Gastrocnemius medialis (tissue), 4 donors: Measurements from ENCODE around the gene PTPRT. TPM values are rescaled to one million over a fixed set of nuclear protein-coding genes. Genes with fewer than 3 reads are reported as not detected.

Source experiments
- ATAC-seq, 2 donors: fragments of 150-250 bp; one replicate each; pipeline ENCODE4 v1.9.1; 2016
- DNase-seq, 2 donors: peaks; one replicate each; pipeline ENCODE4 v3.0.0-alpha.2; 2019
- H3K27ac ChIP-seq, 4 donors: fragments of 200-600 bp; sonication (generic); 1 replicate in 1 of 4; 2 replicates in 3 of 4; pipeline ENCODE4 v1.5.1; 2016 to 2018; ENCODE audit warnings: mild to moderate bottlenecking in 2 of 4, moderate library complexity in 1 of 4
- H3K27me3 ChIP-seq, 3 donors: fragments of 200-600 bp; sonication (generic) in 2 of 3; 1 replicate in 1 of 3; 2 replicates in 2 of 3; pipeline versions ENCODE4 v1.5.1 to v1.6.0; 2016 to 2019; ENCODE audit warnings: mild to moderate bottlenecking in 1 of 3, moderate library complexity in 1 of 3
- H3K36me3 ChIP-seq, 2 donors: fragments of 200-600 bp; sonication (generic) in 1 of 2; one replicate each; pipeline ENCODE4 v1.5.1; 2017 to 2018
- H3K4me1 ChIP-seq, 2 donors: fragments of 200-600 bp; sonication (generic) in 1 of 2; one replicate each; pipeline ENCODE4 v1.5.1; 2016 to 2017; ENCODE audit warnings: mild to moderate bottlenecking in 2 of 2
- H3K4me3 ChIP-seq, 4 donors: fragments of 200-600 bp; sonication (generic) in 3 of 4; 1 replicate in 1 of 4; 2 replicates in 3 of 4; pipeline ENCODE4 v1.5.1; 2016 to 2019; ENCODE audit warnings: mild to moderate bottlenecking in 2 of 4
- H3K9me3 ChIP-seq, 3 donors: fragments of 200-600 bp; sonication (generic) in 2 of 3; 1 replicate in 1 of 3; 2 replicates in 2 of 3; pipeline ENCODE4 v1.5.1; 2016 to 2019
- POLR2A ChIP-seq, 2 donors: fragments of 450-650 bp; IDR thresholded peaks; one replicate each; pipeline ENCODE4 v1.6.1; 2017; ENCODE audit warnings: antibody characterized with exemption in 2 of 2, mild to moderate bottlenecking in 2 of 2, moderate library complexity in 2 of 2
- in situ Hi-C, 4 donors: fragments of 200-750 bp; cut with MboI; loops; one replicate each; pipeline versions ENCODE4 v1.15.0 to v1.8.0; 2017; ENCODE audit warnings: low sequenced_read_pairs in 4 of 4
- intact Hi-C: fragments of 100-400 bp; cut with DNase I; formaldehyde crosslinking; loops from one replicate; pipeline ENCODE4 v1.15.1; 2023; ENCODE audit warnings: low total_unique reads
- total RNA-seq, 4 donors: library from RNA; depleted of rRNA; stranded (reverse); fragments of >200 nt; gene quantifications; one replicate each; pipeline versions ENCODE4 v1.1.0 to v1.2.3, GENCODE V29; 2016
- TF ChIP-seq, protein P1 (sequence below), 5 experiments: fragments of 450-650 bp in 3 of 5; fragments of 200-600 bp in 2 of 5; sonication (generic) in 2 of 5; IDR thresholded peaks in 4 of 5; conservative IDR thresholded peaks in 1 of 5; 1 replicate in 4 of 5; 2 replicates in 1 of 5; pipeline ENCODE4 v1.5.1; 2016 to 2019; ENCODE audit warnings: antibody characterized with exemption in 5 of 5, mild to moderate bottlenecking in 3 of 5, moderate library complexity in 3 of 5

Gene PTPRT
- total RNA-seq, 4 donors from 2014 or later: not detected

DNA sequence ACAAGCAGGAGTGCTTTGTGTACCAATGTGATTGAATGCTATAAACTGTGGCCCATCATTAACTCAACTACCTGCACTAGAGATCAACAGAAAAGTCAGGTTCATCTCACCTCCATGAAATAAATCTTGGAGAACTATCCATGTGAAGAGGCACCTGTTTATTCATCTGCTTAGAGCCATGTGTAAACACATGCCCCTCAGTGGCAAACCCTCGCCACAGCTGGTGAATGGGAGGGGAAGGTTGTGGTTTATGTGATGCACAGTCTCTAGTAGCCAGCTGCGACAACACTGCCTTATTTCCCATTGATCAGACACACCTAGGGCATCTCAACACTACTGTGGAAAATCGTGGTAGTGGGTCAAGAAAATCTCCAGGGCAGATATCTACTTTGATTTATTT is 640.2 kb downstream of the PTPRT start:
- Histone ChIP-seq H3K36me3 (no peaks in the 10 kb centered on the region), H3K4me3 (no peak overlapping the region), H3K27me3 (no peaks in the 10 kb centered on the region), H3K27ac (no peak overlapping the region), H3K4me1 (no peaks in the 10 kb centered on the region), H3K9me3 (no peaks in the 10 kb centered on the region)
- in situ Hi-C loops (no loop called here), intact Hi-C loops (no loop called here)
- DNase-seq: no peak
- ATAC-seq: no peak
- TF ChIP-seq, protein P1, sequence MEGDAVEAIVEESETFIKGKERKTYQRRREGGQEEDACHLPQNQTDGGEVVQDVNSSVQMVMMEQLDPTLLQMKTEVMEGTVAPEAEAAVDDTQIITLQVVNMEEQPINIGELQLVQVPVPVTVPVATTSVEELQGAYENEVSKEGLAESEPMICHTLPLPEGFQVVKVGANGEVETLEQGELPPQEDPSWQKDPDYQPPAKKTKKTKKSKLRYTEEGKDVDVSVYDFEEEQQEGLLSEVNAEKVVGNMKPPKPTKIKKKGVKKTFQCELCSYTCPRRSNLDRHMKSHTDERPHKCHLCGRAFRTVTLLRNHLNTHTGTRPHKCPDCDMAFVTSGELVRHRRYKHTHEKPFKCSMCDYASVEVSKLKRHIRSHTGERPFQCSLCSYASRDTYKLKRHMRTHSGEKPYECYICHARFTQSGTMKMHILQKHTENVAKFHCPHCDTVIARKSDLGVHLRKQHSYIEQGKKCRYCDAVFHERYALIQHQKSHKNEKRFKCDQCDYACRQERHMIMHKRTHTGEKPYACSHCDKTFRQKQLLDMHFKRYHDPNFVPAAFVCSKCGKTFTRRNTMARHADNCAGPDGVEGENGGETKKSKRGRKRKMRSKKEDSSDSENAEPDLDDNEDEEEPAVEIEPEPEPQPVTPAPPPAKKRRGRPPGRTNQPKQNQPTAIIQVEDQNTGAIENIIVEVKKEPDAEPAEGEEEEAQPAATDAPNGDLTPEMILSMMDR (IDR thresholded peaks at IDR 0.05 in 4 of 5, conservative IDR thresholded peaks at IDR 0.05 in 1 of 5): no peak
- TF ChIP-seq POLR2A (IDR thresholded peaks at IDR 0.05): no peak

DNA sequence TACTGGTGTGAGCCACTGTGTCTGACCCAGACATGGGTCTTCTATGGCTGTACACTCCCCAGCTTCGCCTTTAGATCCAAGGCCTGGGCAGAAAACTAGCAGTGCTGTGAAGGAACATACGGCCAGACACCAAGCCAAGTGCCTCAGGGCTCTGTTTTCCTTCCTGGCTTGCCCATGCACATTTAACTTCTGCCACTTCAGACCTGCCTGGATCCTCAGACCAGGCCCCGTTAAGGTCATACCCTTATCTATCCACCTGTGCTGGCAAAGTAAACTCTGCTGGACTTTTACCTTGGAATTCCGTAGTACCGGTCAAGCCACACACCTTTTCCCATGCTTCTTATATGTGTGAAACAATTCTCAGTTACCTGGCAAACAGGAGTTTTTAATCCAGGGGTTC is 644.8 kb downstream of the PTPRT start:
- no peaks in the 10 kb centered on the region for H3K4me1 ChIP-seq
- TF ChIP-seq POLR2A (IDR thresholded peaks at IDR 0.05): no peak
- TF ChIP-seq, protein P1 (IDR thresholded peaks at IDR 0.05 in 4 of 5, conservative IDR thresholded peaks at IDR 0.05 in 1 of 5): no peak
- H3K36me3 ChIP-seq: no peaks in the 10 kb centered on the region
- DNase-seq (no peak), ATAC-seq (no peak)
- intact Hi-C loops (no loop called here), in situ Hi-C loops (no loop called here)
- H3K27ac ChIP-seq: no peak overlapping the region
- H3K4me3 ChIP-seq: no peak overlapping the region
- H3K27me3 ChIP-seq: no peaks in the 10 kb centered on the region
- H3K9me3 ChIP-seq: no peaks in the 10 kb centered on the region

DNA sequence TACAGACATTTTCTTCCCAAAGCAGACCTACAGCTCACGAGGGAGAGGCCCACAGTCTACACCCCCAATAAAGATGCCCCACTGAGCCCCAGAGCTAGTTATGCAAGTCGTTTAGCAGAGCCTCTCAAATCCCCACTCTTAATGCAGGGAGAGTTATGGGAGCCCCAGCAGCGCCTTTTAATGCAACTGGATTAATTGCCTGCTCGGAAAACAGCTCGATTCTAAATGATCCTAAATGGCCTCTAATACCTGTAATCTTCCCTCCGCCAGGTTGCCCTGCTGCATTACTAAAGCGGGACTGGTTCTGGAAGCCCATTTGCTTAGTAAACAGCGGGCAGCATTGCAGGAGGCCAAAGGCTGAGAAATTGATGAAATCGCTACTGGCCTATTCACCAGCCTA is 656.9 kb downstream of the PTPRT start:
- Histone ChIP-seq H3K36me3 (no peaks in the 10 kb centered on the region), H3K4me3 (no peak overlapping the region), H3K27ac (no peak overlapping the region), H3K9me3 (no peaks in the 10 kb centered on the region), H3K4me1 (no peaks in the 10 kb centered on the region), H3K27me3 (no peaks in the 10 kb centered on the region)
- intact Hi-C loops: no loop called here
- DNase-seq (no peak), ATAC-seq (no peak)
- in situ Hi-C loops: no loop called here
- TF ChIP-seq, protein P1 (IDR thresholded peaks at IDR 0.05 in 4 of 5, conservative IDR thresholded peaks at IDR 0.05 in 1 of 5): no peak
- TF ChIP-seq POLR2A (IDR thresholded peaks at IDR 0.05): no peak

DNA sequence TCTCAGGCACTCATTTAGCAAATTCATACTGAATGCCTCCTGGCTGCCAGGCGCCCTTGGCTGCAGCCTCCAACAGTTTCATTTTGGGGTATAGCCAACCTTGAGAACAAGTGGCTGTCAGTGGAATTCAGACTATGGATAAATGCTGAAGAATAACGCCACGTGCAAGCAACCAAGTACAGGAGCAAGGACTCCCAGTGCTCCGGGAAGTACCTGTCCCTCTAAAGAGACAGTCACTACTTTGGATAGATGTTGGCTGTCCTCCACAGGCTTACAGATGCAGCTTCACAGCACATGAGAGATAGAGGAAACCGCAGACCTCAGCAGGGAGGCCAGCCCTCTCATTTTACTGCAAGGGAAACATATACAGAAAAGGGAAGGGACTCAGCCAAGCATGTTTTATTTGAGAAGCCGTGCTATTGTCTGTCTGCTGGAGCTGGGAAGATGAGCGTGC is 658.2 kb downstream of the PTPRT start:
- in situ Hi-C loops: no loop called here
- Histone ChIP-seq H3K9me3 (no peaks in the 10 kb centered on the region), H3K4me3 (no peak overlapping the region), H3K4me1 (no peaks in the 10 kb centered on the region), H3K36me3 (no peaks in the 10 kb centered on the region), H3K27ac (no peak overlapping the region), H3K27me3 (no peaks in the 10 kb centered on the region)
- no peak for TF ChIP-seq POLR2A (IDR thresholded peaks at IDR 0.05)
- TF ChIP-seq, protein P1 (IDR thresholded peaks at IDR 0.05 in 4 of 5, conservative IDR thresholded peaks at IDR 0.05 in 1 of 5): no peak
- DNase-seq (no peak), ATAC-seq (no peak)
- intact Hi-C loops: no loop called here

DNA sequence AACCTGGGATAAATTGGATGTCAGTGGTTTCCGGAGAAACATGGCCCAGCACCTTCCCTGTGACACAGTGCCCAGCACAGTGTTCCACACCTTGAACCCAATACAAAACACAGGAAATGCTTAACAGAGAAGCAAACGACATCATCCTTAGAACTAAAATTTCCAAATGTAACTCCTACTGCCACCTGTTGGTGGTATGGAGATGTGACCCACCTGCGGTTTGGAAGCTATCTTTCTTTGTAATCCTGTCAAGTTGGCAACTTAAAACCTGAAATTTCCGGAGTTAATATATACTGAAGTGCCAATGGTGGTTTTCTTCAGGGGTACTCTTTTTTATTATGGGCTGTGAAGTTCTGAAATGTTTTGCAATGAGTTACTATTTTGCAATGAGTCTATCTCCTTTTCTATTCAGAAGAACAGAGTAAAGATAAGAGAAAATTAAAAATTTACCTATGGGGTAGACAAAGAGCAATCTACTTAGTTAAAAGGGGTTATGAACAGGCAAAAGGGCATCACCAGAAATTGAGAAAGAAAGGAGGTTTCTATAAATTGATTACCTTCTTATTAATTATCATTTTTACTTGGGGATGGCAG is 658.8 kb downstream of the PTPRT start:
- intact Hi-C loops (no loop called here), in situ Hi-C loops (no loop called here)
- H3K27ac ChIP-seq: no peak overlapping the region
- no peaks in the 10 kb centered on the region for H3K9me3 ChIP-seq
- no peak for ATAC-seq
- no peaks in the 10 kb centered on the region for H3K36me3 ChIP-seq
- TF ChIP-seq, protein P1 (IDR thresholded peaks at IDR 0.05 in 4 of 5, conservative IDR thresholded peaks at IDR 0.05 in 1 of 5): peak in 4 of 5 experiments; percentile 17 to 53 (median 47)
- no peak for TF ChIP-seq POLR2A (IDR thresholded peaks at IDR 0.05)
- no peak for DNase-seq
- no peaks in the 10 kb centered on the region for H3K4me1 ChIP-seq
- no peaks in the 10 kb centered on the region for H3K27me3 ChIP-seq
- no peak overlapping the region for H3K4me3 ChIP-seq
